Stimulated activated CD8-positive, alpha-beta memory T cell treated with anti-CD3 and anti-CD28 coated beads, Interleukin-12 subunit alpha, Interleukin-12 subunit beta, amount 100 ng/mL, for 1 hour (primary cell): ENCODE results near the gene CTSZ.

Source experiments
- DNase-seq: peaks from one replicate; pipeline ENCODE4 v3.0.0-alpha.2; 2020; ENCODE audit warnings: low read depth

The CTSZ gene

GRCh38 chr20:59031564-59032022, 24.5 kb upstream of the CTSZ start:
- no peak for DNase-seq

DNA sequence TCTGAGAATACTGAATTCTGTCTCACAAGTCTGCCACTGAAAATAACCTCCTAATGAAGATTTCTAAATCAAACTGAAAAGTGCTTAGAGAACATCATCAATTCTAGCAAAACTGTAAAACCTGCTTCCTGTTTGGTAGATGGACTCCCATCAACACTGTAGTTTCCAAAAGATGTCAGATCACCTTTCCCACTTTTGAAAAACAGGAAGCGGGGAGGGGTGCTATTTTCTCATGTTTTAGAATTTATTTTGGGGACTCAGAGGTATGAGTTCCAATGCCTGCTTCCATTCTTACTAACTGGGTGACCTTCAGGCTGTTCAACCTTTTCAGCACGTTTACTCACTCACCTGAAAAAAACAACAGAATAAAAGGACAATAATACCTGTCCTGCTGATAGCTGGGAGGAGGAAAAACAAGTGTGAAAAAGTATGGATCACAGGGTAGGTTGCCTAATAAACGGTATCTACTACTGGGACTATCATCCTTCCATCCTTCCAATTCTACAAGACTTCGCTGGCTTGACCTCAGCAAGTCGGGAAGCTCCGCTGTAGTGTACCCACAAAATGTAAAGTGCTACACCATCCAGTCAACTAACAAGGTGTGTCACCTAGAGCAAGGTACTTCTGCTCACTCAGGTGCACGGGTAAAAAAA, 24.0 kb upstream of the CTSZ start:
- DNase-seq: no peak

DNA sequence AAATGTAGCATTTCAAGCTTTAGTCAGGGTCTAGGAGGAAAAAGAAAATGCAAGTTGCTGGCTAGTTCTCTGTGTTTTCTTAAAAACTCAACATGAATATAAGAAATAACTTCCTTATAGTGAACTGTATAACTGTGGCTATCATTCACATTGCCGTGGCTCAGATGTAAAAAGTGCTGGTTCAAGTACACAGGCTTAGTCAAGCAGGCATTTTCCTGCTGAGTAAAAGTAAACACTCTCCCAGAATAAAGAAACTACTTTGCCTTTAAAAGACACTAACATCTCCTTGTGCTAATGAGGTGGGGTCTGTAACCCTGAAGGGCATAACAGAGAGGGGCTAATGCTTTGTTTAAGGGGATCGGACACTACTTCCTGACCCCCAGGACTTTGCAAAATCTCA, 21.8 kb upstream of the CTSZ start:
- no peak for DNase-seq

- DNase-seq: no peak
These were observed 20.8 kb upstream of the CTSZ start for GRCh38 chr20:59027741-59028320.

GRCh38 chr20:59026904-59027740, 20.1 kb upstream of the CTSZ start:
- DNase-seq: no peak

- no peak for DNase-seq
These were observed 18.5 kb upstream of the CTSZ start for GRCh38 chr20:59025511-59025910.

DNA sequence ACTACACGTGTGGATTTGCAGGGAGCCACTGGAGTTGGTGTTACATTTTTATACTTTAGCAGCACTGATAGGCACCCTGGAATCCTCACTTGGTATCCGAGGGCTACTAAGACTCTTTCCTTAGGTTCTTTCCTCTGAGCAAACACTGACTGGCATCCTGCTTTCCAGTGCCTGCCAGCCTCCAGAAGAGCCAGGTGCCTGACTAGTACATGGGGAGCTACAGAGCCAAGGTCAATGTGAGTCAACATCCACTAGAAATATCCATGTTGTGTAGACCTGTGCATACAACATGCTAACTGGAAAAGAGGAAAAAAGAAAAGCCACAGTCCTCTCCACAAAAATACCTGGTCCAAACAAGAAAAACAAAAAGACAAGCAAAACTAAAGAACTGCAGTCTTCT, 18.0 kb upstream of the CTSZ start:
- DNase-seq: no peak

DNA sequence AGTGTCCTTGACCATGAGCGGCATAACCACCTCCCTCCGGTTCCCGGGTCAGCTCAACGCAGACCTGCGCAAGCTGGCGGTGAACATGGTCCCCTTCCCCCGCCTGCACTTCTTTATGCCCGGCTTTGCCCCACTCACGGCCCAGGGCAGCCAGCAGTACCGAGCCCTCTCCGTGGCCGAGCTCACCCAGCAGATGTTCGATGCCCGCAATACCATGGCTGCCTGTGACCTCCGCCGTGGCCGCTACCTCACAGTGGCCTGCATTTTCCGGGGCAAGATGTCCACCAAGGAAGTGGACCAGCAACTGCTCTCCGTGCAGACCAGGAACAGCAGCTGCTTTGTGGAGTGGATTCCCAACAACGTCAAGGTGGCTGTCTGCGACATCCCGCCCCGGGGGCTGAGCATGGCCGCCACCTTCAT, 17.1 kb upstream of the CTSZ start:
- DNase-seq: no peak

GRCh38 chr20:59023616-59024015, 16.6 kb upstream of the CTSZ start:
- DNase-seq: no peak

DNA sequence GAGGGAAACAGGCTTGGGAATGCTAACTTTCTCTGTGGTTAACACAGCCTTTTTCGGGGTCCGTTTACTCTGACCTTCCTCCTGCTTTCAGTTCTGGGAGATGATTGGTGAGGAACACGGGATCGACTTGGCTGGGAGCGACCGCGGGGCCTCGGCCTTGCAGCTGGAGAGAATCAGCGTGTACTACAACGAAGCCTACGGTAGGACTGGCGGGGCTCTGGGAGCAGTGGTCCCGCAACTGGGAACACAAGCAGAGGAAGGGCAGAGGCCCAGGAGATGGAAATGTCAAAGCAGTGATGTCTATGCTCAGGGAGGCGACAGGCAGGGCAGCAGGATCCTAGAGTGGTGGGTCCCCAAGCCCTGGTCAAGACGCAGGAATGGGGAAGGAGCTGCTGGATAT, 15.7 kb upstream of the CTSZ start:
- no peak for DNase-seq

DNA sequence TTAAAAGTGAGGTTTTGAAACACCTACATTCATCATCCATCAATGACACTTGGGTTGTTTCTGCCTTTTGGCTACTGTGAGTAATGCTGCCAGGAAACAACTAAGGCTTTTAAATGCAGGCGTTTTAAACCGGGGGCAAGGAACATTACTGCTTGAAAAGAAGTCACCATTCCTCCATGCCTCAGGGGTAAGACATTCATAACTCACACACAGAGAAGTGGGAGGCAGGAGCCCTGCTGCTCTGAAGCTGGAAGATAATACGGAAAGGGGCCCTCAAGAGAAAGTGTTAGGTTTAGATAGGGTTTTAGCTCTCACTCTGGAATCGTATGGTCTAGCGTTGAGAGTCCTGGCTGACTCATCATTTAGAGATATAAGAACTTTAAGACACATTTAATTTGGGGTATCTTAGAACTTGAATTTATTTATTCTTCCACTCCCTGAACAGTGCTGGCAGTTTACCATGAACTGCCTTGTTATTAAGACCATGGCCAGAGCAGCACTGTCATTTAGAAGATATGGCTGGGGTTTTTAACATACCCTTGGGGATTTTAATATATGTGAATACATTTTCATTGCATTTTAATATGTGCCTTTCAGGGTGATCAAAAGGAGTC, 14.0 kb upstream of the CTSZ start:
- DNase-seq: no peak

GRCh38 chr20:59019217-59019616, 12.2 kb upstream of the CTSZ start, which contains the start of gene TUBB1:
Gene TUBB1, plus strand, starts transcription at chr20:59019429. Its CDS starts 94 bp downstream, at chr20:59019523.
- no peak for DNase-seq

- no peak for DNase-seq
These were observed 11.8 kb upstream of the CTSZ start for GRCh38 chr20:59018817-59019216.

DNA sequence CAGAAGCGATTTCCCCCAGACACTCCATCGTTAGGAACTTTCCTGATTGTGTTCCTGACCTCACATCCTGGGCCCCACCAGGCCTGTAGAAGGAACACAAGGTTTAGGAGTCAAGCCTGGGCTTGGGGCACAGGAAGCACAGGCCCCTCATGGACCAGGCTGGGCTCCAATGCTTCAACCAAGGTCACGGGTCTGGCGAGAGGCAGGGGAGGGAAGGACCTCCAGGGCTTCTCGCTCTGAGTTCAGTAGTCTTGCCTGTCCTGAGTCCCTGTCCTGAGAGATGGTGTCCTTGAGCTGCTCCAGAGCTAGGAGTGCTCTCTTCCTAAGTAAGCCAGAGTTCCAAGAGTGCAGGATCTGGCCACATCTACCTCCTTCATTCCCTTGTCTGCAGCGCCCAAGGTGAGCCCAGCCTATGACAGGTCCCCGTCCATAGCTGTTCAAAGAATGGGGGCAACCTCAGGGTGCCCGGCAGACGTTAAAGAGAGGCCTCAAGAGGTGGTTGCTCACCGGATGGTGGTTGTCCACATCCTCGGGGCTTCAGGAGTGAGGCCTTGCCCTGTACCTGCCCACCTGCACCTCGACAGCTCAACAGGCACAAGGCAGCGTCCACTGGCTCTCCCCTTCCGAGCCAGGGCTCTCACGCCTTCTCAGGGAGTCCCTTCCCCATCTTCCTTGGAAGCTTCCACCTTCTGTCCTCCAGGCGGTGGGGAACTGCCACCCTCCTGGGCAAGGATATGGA, 10.6 kb upstream of the CTSZ start:
- DNase-seq: no peak

- DNase-seq: no peak
These were observed 9.9 kb upstream of the CTSZ start for GRCh38 chr20:59016795-59017492.

DNA sequence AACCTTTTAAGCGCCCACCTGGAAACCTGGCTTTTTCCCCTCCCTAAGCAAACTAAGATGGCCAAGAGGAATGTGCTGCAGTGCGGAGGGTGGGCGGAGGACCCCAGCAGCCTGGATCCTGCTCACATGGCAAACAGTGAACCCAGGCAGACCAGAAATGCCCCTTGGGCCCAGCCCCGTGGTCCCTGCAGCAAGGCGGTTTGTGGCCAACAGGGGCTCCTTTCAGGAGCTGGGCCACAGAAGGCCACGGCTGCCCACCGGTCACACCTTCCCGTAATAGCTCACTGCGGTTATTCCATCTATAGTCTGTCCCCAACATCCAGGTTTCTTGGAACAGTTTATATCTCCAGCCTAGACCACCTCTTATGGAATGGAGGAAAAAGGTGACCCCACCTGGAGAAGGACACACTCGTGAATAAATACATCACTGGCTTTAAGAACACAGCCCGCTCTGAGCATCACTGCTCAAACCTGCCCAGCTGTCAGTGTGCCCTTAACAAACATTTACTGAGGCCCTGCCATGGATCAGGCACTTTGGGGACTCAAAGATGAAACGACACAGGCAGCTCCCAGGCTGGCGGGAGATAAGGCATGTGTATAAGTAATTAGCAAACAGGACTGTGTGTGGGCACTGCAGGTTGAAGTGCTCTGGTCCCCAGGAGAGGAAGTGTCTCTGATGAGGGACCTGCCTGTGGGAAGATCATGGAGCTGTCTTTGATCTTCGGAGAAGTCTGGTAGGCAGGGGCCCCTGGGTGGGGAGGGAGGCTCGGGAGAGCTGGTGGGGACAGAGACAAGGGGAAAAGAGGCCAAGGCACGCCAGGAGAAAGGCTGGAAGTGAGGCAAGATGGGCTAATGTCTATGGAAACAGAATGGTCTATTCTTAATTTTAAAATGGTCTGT, 9.0 kb upstream of the CTSZ start:
- no peak for DNase-seq

- no peak for DNase-seq
These were observed 8.4 kb upstream of the CTSZ start for GRCh38 chr20:59015411-59015810.

DNA sequence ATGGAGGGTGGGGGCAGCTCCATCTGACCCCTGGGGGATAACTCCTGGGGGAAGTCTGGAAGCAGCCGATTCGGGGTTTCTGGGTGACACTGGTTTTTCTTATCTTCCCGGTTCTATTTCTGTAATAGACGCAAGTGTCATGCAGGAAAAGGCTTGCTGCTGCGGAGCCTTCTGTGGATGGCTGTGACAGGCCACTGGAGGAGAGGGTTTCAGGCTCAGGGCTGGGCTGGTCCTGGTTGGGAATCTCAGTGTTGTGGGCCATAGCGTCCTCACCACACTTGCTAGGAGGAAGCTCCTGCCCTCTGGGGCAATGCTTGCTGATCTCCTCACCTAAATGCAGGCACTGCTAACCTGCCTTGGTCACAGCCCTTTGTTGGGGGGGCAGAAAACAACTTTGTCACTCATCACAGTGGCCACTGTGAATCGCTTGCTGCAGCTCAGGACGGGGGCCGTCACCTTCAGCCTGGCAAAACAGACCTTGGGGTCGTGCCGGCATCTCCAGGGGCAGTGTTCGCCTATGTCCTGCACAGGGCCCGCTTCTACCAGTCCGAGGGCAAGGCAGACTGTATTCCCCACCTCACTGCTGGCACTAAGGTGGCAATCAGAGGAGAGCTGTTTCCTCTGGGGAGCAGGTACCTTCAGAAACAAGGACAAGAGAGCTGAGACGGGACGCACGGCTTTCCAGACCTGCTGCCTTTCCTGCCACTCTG, 7.8 kb upstream of the CTSZ start:
- no peak for DNase-seq

DNA sequence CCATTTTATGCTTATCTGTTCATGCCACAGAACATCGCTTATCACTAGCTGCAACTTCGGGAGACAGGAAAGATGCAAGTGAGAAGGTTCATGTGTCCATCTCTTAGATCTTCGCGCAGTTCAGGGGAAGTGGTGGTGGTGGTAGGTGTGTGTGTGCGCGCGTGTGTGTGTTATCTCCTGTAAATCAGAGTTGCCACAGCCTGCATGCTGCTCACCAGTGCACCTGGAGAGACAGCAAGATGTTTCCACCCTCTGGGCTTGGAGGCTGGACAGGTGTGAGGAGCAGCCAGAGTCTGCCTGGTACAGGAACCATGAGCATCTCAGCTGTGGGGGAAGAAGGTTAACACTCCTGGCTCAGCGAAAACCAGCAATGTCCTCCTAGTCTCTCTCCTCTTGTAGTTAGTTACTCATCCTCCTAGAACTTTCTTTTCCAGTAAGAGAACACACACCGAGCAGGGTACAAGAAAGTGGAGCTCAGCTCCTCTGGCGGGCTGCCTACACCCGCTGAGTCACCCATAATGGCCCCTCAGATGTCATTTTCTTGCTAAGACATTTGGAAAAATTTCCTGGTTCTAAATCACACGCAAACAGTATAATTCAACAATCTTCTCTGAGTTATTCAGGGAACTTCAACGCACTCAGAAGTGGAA, 7.0 kb upstream of the CTSZ start:
- DNase-seq: no peak
